Measurements from ENCODE around the gene IL15.
"Not testable (repeated sequence)": the region's sequence is repeated elsewhere in the genome, so short reads cannot be mapped to it uniquely, and the experiment has no call there.

Gene IL15

DNA sequence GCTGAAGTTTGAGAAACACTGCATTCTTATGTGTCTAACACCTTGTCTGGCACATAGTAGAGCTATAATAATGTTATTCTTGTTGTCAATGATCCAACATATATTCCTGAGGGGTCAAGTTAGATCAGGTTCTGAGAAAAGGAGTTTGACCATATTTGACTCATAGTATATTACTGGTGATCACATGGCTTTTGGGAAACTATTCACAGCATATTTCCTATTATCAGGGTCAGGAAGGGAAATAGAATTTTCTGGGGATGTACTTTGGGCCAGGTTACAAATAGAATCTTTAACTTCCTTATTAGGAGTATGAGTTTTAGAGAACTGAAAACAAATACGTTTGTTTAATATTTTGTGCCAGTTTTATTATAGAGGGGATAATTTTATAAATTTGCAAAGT is 11.6 kb downstream of the IL15 start:
- DNase-seq: no peak

DNA sequence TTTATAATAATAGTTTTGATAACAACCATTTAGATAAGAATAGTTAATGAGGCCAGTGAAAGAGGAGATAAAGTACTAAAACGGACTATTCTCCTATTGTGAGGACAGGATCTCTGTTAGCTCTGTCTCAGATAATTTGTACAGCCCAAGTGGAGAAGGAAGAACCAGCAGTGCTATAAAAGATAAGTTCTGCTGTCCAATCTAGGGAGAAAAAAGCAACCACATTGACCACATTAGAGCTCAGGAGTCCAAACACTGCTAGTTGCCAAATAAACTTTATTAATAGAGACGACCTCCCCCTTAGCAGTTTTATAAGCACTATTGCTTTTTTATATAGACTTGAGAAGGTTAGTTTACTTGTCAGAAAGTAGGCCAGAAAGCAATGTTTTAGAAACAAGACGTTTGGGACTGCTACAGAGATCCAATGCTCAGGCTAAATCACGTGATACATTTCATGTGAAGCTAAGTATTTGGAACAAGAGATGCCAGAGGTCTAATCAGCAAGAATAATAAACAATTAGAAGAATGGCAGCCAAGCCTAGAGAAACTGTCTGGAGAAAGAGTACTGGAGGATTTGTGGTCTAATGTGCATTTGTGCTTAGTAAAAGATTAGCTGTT is 15.9 kb downstream of the IL15 start:
- no peak for DNase-seq

- no peak for DNase-seq
Observed at GRCh38 chr4:141654098-141654497, 17.7 kb downstream of the IL15 start.

GRCh38 chr4:141656031-141656430 is 19.6 kb downstream of the IL15 start:
- no peak for DNase-seq

GRCh38 chr4:141657550-141658250 is 21.3 kb downstream of the IL15 start:
- no peak for DNase-seq

GRCh38 chr4:141658309-141658708 is 21.9 kb downstream of the IL15 start:
- DNase-seq: no peak

DNA sequence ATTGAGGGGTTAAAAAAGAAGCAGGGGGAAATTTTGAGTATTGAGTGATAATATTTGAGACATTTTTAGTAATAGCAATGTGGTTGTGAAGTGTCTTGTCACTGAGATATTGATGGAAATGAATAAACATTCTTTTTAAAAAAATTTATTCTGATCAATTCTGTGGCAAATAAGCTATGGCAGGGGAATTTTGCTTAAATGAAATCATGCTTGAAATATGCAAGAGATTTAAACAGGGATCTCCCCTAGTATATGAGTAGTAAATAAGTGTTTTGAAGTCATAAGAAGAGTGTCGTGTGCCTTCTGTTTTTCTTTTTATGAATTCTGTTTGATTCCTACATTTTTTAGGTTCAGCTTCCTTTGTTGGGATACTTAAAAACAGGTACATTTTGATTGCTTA is 23.2 kb downstream of the IL15 start:
- DNase-seq: no peak

DNA sequence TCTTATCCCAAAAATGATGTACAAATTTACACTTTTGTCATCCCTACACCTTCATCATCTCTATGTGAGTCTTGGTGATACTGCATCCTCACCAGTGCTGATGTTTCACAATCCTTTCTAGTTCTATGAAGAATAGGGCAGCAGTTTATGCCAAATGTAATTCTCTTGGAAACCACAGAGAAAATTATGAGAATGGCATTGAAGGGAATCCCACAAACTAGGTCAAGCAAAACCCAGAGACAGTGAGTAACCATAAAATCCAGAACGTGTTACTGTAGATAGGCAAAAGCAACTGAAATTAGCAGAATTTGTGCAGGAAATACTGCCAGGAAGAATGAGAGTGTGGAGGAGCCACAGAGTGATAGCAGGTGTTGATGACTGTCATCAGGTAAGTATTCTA is 24.5 kb downstream of the IL15 start:
- no peak for DNase-seq

- DNase-seq: no peak
Observed at GRCh38 chr4:141668200-141668910, 32.0 kb downstream of the IL15 start.

DNA sequence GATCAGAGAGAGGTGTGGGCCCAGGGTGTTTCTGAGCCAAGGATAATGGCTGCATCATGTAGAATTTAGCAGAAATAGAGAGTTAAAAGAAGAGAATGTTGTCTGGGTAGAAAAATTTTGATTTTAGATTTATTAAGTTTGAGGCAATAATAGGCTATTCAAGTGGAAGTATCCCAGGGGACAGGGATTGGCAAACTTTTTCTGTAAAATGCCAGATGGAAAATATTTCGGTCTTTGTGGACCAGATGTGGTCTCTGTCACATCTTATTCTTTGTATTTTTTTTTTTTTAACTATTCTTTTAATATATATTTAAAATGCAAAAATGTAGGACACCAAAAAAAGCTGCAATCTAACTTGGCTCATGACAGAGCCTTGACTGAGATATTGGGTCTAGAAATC is 33.1 kb downstream of the IL15 start:
- no peak for DNase-seq

DNA sequence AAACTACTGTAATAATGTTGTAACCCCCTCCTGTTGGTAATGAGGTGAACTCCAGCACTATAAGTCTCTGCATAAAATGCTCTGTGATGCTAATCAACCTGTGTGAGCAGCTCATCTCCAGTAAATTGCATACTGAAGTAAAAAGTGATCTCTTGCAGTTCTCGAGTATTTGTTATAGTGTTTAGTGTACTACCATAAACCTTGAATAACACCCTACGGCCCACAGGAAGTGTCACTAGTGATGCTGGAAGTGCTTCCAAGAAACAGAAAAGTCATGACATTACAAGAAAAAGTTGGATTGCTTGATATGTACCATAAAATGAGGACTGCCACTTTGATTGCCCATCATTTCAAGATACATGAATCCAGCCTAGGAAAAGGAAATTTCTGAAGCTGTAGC is 39.0 kb downstream of the IL15 start:
- no peak for DNase-seq

GRCh38 chr4:141676087-141676670 is 39.8 kb downstream of the IL15 start:
- no peak for DNase-seq

- DNase-seq: no peak
Observed at GRCh38 chr4:141680060-141680459, 43.7 kb downstream of the IL15 start.

DNA sequence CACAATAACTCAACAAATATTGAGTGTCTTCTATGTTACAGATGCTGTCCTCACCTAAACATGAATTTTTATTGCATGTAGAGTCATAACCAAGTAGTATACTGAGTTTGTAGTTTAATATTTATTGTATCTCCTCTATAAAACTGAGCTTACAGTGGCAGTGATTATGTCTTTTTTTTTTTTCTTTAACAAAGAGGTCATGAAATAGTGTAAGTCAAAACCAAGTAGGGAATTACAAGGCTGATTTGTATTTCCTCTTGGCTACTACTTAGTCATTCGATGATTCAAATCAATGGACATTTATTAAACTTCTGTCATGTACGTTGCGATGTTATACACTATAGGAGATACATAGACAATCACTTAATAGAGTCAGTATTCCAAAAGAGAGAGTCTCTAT is 48.4 kb downstream of the IL15 start:
- DNase-seq: no peak

DNA sequence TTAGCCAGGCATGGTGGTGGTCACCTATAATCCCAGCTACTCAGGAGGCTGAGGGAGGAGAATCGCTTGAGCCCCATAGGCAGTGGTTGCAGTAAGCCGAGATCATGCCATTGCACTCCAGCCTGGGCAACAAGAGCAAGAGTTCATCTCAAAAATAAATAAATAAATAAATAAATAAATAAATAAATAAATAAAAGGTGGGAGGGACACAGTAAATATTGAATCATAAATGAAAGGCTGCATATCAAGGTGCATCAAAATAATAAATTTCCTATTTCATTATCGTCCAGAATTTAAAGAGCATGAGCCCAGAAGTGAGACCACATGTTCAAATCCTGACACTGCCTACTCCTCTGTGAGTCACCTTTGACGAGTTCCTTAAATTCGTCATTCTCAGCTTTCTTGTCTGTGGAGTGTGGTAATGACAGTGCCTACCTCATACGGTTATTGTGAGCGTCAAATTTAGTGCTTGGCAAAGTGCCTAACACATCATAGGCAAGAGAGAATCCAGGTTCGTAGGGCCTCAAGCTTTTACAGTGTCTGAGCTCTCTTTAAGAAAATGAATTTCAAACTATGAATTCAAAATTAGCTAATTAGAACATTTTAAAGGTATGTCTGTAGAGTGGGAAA is 49.9 kb downstream of the IL15 start:
- DNase-seq: peak; percentile 54

DNA sequence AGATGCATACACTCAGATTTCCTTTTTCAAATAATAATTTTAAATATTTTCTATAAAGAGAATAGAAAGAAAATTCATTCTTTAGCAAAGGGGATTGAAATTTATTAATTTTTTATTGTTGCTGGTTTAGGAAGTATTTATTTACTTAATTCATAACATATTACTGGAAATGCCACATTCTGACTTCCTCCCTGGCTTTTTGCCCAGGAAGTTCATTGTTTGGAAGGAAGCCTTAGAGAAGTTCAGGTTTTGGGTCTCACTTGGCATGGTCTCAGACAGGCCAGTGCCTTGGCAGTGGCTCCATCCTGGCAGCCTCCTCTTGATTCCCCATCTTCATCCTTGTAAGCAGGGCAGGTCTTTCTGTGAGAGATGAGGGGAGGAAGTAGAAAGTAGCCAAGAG is 50.5 kb downstream of the IL15 start:
- no peak for DNase-seq

- not testable (repeated sequence) for DNase-seq
Observed at GRCh38 chr4:141689726-141690296, 53.4 kb downstream of the IL15 start.

DNA sequence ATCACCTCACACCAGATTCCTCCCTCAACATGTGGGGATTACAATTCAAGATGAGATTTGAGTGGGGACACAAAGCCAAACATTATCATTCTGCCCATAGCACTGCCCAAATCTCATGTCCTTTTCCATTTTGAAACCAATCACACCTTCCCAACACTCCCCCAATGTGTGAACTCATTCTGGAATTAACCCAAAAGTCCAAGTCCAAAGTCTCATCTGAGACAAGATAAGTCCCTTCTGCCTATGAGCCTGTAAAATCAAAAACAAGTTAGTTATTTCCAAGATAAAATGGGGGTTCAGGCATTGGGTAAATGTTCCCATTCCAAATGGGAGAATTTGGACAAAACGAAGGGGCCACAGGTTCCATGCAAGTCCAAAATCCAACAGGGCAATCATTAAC is 54.9 kb downstream of the IL15 start:
- DNase-seq: not testable (repeated sequence)

GRCh38 chr4:141692081-141692480 is 55.7 kb downstream of the IL15 start:
- DNase-seq: no peak

DNA sequence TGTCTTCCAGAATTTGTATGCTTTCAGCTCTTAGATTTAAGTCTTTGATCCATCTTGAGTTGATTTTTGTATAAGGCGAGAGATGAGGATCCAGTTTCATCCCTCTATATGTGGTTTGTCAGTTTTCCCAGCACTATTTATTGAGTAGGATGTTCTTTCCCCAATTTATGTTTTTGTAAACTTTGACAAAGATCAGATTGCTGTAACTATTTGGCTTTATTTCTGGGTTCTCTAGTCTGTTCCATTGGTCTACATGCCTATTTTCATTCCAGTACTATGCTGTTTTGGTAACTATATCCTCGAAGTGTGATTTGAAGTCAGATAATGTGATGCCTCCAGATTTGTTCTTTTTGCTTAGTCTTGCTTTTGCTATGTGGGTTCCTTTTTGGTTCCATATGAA is 60.7 kb downstream of the IL15 start:
- DNase-seq: no peak

DNA sequence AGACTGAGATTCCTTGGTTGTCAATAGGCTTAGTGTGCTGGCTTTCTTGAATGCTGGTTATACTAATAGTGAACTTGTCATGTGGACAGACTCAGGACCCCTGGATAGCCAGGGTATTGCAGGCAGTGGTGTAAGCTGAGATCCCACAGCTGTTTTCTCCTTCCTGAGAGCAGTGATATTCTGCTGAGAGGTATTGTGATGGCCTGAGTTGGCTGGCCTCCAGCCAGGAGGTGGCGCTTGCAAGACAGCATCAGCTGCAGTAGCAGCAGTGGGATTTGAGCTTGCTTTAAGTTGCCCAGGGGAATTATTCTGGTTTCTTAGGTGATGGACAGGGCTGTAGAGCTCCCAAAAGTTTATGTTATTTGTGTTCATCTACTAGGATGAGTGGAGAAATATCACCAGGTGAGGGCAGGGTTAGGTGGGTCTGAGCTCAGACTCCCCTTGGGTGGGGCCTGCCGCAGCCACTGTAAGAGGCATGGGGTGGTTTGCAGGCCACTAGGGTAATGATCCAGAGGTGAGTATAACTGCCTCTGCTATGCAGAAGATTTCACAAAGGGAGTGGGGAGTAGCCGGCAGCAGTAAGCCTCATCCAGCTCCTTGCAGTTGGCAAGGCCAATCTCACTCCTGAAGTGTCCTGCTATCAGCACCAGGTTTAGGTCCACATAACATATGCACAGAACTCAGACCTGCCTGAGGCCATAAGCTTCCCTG is 66.2 kb downstream of the IL15 start:
- peak; percentile 4 for DNase-seq

- DNase-seq: no peak
Observed at GRCh38 chr4:141703497-141703896, 67.1 kb downstream of the IL15 start.

Measured in NCI-H1105 treated with DMSO at 0.1 percent for 48 hours (cell line).